GM19193 (cell line): ENCODE measurements around the gene LRRC75B.

Source experiments
- POLR2A ChIP-seq: IDR thresholded peaks from 4 replicates; pipeline ENCODE4 v1.6.1; 2011; ENCODE audit not compliant: insufficient read depth, insufficient read length; ENCODE audit errors: extremely low read depth

Gene LRRC75B

DNA sequence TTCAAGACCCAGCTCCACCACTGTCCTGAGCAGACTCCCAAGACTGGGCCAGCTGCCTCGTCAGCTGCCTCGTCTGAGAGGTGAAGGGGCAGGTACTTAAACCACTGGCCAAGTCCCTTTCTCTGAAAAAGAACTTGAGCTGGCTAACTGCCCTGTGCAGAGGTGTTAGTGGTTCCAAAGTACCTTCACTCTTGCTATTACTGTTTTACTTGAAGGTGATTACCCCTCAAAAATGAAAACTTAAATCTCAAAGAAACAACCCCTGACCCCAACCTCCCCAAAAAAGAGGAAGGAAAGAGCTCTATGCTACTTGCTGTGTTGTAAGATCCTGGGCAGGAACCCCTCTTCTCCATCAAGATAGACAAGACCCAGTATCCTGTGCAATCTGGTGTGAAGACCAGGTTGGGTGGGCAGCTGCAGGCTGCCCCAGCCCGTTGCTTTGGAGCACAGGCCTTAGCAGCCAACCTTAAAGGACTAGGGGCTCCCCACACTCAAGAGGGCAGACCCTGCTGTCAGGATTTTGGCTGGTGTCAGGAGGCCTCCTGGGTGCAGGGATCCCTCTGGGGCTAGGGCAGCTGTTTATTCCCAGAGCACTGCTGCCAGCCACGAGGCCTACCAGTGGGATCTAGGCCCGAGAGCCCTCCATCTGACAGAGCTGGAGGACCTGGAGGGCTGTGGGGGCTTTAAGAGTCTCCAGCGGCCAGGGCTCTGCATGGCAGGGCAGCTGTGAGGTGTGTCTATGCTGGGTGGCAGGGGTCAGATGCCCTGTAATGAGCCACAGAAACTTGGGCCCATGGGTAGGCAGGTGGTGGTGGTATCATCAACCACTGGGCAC lies 51.0 kb downstream of the LRRC75B start:
- no peak for TF ChIP-seq POLR2A

DNA sequence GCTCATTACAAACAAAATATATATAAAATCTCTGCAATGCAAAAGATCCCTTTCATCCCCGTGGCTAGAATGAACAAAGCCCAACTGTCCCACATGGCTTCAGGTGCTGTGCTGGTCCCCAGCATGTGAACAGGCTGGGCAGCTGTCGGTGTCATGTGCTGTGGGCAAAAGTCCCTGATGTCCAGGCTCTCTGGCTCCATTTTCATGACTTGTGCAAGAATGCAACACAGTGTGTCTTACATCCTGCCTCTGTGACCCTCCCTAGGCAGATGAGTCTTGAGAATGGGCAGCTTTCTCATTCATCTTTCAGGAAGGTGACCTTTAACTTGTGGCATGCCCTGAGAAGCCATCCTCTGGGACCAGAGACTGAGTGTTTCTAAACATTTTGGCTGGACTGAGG lies 52.4 kb downstream of the LRRC75B start:
- no peak for TF ChIP-seq POLR2A

GRCh38 chr22:24536089-24536488 lies 56.8 kb downstream of the LRRC75B start:
- TF ChIP-seq POLR2A = no peak
